COLO668 (cell line): ENCODE results near the gene MYD88.

ENCODE experiments used
- DNase-seq: peaks from one replicate; lab custom pipeline; 2025; ENCODE audit not compliant: unreplicated experiment; lab: John Stamatoyannopoulos, UW

Gene MYD88

GRCh38 chr3:38138349-38139190 is at the start of gene MYD88:
Gene MYD88, plus strand, starts transcription at chr3:38138661. Its CDS starts 40 bp downstream, at chr3:38138701.
- DNase-seq: peak; percentile 65

GRCh38 chr3:38089163-38089562 is 49.3 kb upstream of the MYD88 start:
- DNase-seq: no peak

GRCh38 chr3:38090453-38090852 is 48.0 kb upstream of the MYD88 start:
- no peak for DNase-seq

DNA sequence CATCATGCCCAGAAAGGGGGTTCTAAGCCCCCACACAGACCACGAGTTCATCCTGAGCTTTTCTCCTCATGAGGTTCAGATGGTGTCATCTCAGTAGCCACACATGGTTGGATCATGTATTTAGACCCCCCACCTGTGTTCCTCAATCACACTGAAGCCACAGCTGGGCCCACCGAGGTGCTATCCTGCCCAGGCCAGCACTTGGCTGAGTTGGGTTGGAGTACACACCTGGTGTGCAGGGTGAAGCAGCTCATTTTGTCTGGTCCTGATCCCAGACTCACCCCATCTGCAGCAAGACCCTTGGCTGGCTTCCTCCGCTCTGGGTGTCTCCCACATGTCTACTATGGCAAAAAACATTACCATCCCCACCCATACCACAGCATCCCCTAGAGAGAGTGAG is 43.5 kb upstream of the MYD88 start:
- DNase-seq: no peak

- no peak for DNase-seq
These were observed 42.6 kb upstream of the MYD88 start for GRCh38 chr3:38095669-38096483.

GRCh38 chr3:38097446-38098375 is 40.8 kb upstream of the MYD88 start:
- DNase-seq: no peak

DNA sequence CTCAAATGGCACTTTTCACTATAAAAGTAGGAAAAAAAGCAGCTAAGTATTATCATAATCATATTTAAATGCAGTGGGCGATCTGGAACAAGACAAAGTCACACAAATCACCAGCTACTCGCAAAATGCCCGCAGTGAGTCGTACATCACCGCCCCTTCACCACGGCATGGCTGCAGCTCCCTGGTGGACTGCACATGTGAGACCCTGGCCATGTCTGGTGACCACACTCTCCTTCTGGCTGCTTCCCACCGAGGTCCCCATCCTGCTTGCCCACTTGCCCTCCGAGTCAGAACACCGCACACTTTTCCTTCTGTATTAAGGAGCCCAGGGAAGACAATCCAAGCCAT is 40.1 kb upstream of the MYD88 start:
- no peak for DNase-seq

DNA sequence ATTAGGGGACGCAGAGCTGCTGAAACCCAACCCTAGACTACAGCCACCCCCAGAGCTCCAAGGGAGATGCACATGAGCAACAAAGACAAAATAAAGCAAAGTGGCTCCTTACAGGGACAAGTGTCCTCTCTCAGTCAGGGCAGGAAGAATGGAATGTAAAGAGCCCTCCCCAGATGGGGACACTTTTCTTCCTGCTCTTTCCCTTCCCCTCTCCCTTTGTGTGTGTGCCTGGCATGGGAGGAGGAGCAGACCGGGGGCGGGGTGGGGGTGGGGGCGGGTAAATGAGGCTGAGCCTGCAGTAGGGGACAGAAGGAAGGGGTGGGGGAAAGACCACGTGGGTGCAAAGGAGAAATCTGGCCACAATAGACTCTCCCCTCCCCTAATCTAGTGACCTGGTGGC is 38.9 kb upstream of the MYD88 start:
- no peak for DNase-seq

DNA sequence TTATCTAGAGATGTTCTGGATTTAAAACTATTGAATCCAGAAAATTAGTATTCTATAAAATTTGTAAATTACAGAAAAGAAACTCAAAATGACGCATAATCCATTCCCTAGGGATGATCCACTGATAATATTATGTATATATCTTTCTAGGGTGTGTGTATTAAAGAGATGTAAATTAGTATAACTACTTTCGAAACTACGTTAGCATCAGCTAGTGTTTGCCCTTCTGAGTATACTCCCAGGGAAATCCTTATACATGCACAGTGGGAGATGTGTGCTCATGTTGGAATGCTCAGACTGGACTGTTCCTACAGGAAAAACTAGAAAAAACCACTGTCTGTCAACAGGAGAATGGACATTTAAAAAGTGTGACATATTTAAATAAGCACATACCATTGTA is 38.0 kb upstream of the MYD88 start:
- DNase-seq: no peak

DNA sequence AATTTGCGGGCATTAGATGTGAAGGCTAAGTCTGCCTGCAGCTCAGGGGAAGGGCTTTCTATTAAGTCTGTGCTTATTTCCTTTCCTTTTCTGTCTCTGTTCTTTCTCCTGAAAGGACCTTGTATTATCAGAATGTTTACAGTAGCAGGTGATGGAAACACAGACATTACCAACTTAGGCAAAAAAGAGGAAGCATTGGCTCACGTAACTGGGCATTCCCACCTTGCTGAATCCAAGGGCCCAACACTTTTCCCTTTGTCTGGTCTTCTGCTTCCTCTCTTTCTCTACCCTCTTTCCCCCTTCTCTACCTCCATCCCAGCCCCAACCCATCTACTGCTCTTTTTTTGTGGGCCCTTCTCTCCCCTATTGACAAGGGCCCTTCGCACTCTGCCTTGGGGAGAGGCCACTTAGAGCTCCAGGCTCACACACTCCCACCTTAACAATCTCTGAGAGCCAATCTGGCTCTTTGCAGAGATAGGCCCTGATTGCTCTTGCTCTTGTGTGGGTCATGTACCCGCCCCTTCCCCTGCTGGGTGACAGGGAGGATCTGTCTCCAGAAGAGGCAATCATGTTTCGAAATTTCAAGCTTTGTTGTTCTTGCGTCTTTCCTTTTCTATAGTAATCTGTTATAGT is 36.5 kb upstream of the MYD88 start:
- no peak for DNase-seq

- DNase-seq: no peak
These were observed 36.0 kb upstream of the MYD88 start for GRCh38 chr3:38102444-38102814.

DNA sequence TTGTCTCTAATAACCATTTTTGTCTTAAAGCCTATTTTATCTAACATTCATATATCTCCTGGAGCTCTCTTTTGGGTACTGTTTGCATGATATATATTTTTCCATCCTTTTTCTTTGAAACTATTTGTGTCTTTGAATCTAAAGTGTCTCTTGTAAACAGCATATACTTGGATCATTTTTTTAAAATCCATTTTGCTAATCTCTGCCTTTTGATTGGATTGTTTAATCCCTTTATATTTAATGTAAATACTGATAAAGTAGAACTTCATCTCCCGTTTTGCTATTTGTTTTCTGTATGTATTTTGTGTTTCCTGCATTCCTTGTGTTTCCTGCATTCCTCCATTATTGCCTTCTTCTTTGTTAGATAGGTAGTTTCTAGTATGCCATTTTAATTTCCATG is 32.9 kb upstream of the MYD88 start:
- no peak for DNase-seq

DNA sequence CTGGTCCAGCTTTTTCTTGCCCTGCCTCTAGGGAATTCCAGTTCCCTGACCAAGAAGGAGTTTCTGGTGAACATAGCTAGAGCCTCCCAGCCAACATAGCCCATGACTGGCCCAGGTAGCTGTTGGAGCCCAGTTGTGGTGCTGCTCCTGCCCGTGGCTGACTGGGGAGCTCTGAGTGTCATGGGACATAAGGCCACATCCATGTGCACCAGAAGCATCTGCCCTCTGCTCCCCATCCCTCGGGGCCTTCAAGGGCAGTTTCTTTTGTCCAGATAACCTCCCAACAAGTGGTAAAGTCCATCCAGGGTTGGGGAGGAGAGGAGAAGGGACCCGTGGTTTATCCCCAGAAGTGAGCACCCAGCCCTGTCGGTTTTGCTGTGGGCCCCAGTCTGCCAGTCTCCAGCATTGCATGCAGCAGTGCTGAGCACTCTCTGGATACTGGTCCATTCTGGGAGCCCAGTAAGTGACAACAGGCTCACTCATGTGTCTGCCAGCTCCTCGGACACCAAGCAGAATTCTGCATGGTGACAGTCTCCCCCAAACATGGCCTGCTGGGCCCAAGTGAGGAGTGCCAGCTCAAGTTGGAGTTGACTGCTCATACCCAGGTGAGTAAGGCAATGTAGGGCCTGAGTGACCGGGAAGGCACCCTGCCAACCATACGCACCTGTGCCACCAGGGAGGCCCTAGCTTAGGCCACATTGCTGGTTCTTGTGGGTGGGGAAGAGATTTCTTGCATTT is 30.4 kb upstream of the MYD88 start:
- no peak for DNase-seq

DNA sequence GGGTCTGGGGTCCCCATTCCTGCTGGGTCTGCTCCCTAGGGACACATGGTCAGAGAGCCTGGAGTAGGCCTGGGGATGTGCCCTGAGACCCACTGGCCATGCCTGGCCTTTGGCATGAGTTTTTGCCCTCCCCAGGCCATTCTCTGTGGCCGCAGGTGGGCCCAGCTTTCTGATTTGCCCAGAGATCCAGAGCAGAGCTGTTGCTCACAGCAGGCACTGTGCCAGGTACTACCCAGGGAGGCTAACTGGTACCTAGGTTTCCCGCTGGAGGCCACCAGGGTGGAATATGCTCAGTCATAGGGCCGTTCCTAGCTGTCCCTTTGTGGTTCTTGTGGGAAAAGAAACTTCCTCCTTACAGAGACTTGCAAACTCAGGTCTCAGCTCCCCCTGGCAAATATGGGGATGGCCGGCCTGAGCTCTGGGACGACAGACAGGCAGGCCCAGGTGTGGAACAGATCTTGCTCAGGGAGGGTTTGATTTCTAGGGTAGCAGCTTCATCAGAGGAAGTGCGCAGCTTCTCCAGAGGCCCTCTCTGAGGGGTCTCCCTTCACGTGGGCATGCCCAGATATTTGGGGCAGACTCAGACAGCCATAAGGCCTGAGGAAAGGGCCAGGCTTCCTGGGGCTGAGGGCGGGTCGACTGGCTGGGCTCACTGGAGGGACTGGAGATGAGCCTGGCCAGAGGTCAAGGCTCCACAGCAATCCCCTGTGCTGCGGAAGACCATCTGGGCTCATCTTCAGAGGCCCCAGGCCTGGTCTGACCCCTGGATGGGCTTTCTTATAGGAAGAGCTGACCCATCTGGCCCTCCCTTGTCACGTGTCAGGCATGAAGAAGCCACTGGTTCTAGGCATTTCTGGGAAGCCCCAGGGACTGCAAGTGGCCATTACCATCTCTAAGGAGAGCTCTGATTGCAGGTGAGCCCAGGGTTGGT is 29.5 kb upstream of the MYD88 start:
- DNase-seq: no peak

DNA sequence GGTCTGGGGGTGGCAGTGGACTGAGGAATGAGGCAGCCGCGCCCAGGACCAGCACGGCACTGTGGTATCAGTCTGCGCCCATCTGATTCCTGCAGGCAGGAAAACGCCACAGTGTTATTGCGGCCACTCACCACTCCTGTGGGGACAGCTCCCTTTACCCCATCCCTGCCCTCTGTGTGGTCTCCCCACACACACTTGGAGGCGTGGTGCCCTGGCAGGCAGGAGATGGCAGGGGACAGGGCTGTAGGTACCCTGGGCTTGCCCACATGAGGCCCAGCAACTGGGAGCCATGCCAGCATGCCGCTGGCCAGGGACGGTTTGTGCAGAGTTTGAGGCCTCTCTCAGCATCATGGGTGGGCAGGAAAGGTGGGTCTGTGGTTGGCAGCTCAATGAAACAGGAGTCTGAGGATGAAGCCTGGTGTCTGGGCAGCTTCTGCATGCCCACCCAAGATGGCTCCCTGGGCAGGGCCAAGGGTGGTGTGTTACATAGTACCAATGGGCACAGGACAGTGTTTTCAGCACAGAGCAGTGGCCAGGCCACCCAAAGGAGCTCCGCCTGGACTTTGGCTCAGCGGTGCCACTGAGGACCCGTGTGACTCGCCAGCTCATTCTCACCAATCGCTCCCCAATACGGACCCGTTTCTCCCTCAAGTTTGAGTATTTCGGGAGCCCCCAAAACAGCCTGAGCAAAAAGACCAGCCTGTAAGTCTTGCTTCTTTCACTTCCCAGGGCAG is 28.7 kb upstream of the MYD88 start:
- no peak for DNase-seq

- no peak for DNase-seq
These were observed 28.0 kb upstream of the MYD88 start for GRCh38 chr3:38110314-38111050.

- no peak for DNase-seq
These were observed 27.3 kb upstream of the MYD88 start for GRCh38 chr3:38111201-38111600.
